Lower lobe of right lung (tissue), 2 donors: Measurements from ENCODE around the gene ORMDL2. TPM values are rescaled to one million over a fixed set of nuclear protein-coding genes. Genes with fewer than 3 reads are reported as not detected.

Source experiments
- ATAC-seq, 2 donors: fragments of 200-7000 bp; cut with Tn5 transposase; one replicate each; pipeline ENCODE4 v1.9.1; 2020 to 2022; ENCODE audit warnings: mild to moderate bottlenecking in 2 of 2, moderate library complexity in 2 of 2
- DNase-seq: peaks from one replicate; pipeline ENCODE4 v3.0.0-alpha.2; 2020
- H3K27ac ChIP-seq: fragments of 200-600 bp; one replicate; pipeline ENCODE4 v1.8.0; 2022
- H3K27me3 ChIP-seq: fragments of 200-600 bp; one replicate; pipeline ENCODE4 v1.8.0; 2022; ENCODE audit warnings: low read depth
- H3K36me3 ChIP-seq: fragments of 200-600 bp; one replicate; pipeline ENCODE4 v1.8.0; 2022; ENCODE audit warnings: mild to moderate bottlenecking
- H3K4me1 ChIP-seq: fragments of 200-600 bp; one replicate; pipeline ENCODE4 v1.8.0; 2022
- H3K4me3 ChIP-seq: fragments of 200-600 bp; one replicate; pipeline ENCODE4 v1.8.0; 2022; ENCODE audit warnings: mild to moderate bottlenecking
- H3K9me3 ChIP-seq: fragments of 200-600 bp; one replicate; pipeline ENCODE4 v1.8.0; 2022
- intact Hi-C: fragments of 100-400 bp; cut with DNase I; formaldehyde crosslinking; loops from one replicate; pipeline ENCODE4 v1.11.0; 2022
- long read RNA-seq: library from polyadenylated mRNA; unstranded; transcript quantifications from one replicate; pipeline ENCODE4 v2.0.0, GENCODE V29; 2021
- total RNA-seq: library from RNA; stranded (reverse); fragmentation: NEBNext Ultra II Directional; extraction: Animal tissue kit (Norgen Biotek cat#: 25700); gene quantifications from one replicate; pipeline ENCODE4 v1.2.1, GENCODE V29; 2021
- TF ChIP-seq, protein P1 (sequence below): fragments of 200-600 bp; IDR thresholded peaks from one replicate; pipeline ENCODE4 v1.8.0; 2022; ENCODE audit warnings: antibody characterized with exemption, mild to moderate bottlenecking
- donor health status: DM: no; HTN: yes; CAD: no; lungs with severe emphysema.

Gene ORMDL2, protein sequence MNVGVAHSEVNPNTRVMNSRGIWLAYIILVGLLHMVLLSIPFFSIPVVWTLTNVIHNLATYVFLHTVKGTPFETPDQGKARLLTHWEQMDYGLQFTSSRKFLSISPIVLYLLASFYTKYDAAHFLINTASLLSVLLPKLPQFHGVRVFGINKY
- total RNA-seq, result 49.6 TPM
- long read RNA-seq, transcript ORMDL2-201 (4 exons, 2,141 nt), result major isoform, 17 of 22 reads
- long read RNA-seq, partial matches to known transcripts, result 2 of 22 reads
- long read RNA-seq, other reads (novel, unspliced or antisense), result 3 of 22 reads

DNA sequence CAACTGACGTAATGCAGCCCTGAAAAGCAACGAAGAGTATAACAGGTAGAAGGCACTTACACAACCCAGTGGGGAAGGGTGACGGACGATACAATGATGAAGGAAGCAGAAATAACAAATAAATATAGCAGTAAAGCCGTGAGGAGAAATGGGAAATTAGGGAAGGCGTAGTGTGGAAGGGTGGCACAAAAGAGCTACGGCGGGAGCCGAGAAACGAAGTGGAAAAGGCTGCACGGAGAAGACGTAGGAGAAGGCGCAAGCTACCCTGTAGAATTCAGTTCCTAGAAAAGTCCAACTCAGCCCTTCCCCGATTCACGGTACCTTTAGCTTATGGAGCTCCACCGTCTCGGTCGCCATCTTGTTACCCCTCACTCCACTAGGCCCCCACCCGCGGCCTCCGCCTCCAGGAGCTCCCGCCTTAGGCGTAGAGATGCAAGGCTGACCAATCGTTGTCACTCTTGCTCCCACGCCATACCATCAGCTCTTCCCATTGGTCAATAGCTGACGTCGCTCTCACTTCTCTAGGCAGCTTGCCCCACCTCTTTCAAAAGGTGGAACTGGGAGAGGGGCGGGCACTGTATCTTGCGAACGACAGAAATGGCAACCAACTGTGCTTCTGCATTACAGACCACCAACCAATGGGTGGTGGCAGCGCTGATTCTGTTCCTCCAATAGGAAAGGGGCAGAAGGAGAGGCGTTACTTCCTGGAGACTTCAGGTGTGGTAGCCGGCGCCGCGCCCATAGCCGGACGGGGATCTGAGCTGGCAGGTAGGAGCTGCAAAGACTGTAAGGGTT is at the start of gene ORMDL2, which contains the start of gene SARNP:
Gene ORMDL2, plus strand, starts transcription at position 697 of the 795 bp plus-strand sequence. CDS start 959 bp downstream, outside the sequence.
Gene SARNP, minus strand, starts transcription at position 380 of the 795 bp plus-strand sequence. Its CDS starts 23 bp downstream, at position 357.
- Histone ChIP-seq H3K4me3 (peak within 1 kb of the TSS; percentile 94), H3K4me1 (peaks cover 50% of the 10 kb centered on the region), H3K27me3 (no peaks in the 10 kb centered on the region), H3K36me3 (peaks cover 65% of the 10 kb centered on the region), H3K9me3 (no peaks in the 10 kb centered on the region), H3K27ac (peak within 1 kb of the TSS; percentile 91)
- peak; percentile 95 for DNase-seq
- intact Hi-C loops, result no loop called here
- peak; percentile 98 to 99 for ATAC-seq
- TF ChIP-seq, protein P1, sequence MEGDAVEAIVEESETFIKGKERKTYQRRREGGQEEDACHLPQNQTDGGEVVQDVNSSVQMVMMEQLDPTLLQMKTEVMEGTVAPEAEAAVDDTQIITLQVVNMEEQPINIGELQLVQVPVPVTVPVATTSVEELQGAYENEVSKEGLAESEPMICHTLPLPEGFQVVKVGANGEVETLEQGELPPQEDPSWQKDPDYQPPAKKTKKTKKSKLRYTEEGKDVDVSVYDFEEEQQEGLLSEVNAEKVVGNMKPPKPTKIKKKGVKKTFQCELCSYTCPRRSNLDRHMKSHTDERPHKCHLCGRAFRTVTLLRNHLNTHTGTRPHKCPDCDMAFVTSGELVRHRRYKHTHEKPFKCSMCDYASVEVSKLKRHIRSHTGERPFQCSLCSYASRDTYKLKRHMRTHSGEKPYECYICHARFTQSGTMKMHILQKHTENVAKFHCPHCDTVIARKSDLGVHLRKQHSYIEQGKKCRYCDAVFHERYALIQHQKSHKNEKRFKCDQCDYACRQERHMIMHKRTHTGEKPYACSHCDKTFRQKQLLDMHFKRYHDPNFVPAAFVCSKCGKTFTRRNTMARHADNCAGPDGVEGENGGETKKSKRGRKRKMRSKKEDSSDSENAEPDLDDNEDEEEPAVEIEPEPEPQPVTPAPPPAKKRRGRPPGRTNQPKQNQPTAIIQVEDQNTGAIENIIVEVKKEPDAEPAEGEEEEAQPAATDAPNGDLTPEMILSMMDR, result no peak

DNA sequence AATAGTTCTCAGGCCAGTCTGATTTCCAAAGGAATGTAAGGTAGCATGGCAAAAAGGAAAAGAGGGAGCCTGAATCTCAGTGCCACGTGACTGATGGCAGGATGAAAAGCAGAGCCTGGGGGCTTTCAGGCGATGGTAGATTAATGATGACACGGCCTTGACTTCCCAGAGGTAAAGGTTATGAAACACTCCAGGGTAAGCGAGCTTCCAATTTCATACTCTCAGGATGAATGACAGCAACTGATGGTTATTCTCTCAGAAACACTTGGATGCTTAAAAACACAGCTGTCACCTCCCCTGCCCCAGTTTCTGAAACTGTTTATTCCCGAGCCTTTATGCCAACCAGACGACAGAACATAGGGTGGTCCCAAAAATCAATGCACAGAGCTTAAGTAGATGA is 46.1 kb upstream of the ORMDL2 start:
- Histone ChIP-seq H3K36me3 (peaks cover 71% of the 10 kb centered on the region), H3K27me3 (no peaks in the 10 kb centered on the region), H3K4me3 (no peak overlapping the region), H3K4me1 (no peaks in the 10 kb centered on the region), H3K9me3 (no peaks in the 10 kb centered on the region), H3K27ac (no peak overlapping the region)
- ATAC-seq, result no peak
- no peak for DNase-seq
- intact Hi-C loops, result no loop called here
- TF ChIP-seq, protein P1, result no peak

DNA sequence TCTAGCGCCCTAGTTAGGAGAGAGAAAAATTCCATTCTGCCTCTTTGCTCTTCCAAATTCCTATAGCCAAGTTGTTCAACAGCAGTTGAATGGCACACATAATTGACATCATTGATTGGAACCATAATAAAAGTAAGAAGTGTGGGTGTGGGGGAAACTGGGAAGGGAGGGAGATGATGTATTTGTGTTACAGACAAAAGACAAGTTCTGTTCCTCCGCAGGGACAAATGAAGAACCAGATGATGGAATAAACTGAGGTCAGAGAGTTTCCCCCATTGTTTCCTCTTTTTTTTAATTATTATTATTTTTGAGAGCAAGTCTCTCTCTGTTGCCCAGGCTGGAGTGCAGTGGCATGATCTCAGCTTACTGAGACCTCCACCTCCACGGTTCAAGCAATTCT is 40.0 kb upstream of the ORMDL2 start:
- no peaks in the 10 kb centered on the region for H3K9me3 ChIP-seq
- H3K27ac ChIP-seq, result no peak overlapping the region
- no peak for DNase-seq
- no peak overlapping the region for H3K4me3 ChIP-seq
- no peak for ATAC-seq
- TF ChIP-seq, protein P1, result no peak
- H3K27me3 ChIP-seq, result no peaks in the 10 kb centered on the region
- peaks cover 83% of the 10 kb centered on the region for H3K36me3 ChIP-seq
- H3K4me1 ChIP-seq, result no peaks in the 10 kb centered on the region
- intact Hi-C loops, result no loop called here

DNA sequence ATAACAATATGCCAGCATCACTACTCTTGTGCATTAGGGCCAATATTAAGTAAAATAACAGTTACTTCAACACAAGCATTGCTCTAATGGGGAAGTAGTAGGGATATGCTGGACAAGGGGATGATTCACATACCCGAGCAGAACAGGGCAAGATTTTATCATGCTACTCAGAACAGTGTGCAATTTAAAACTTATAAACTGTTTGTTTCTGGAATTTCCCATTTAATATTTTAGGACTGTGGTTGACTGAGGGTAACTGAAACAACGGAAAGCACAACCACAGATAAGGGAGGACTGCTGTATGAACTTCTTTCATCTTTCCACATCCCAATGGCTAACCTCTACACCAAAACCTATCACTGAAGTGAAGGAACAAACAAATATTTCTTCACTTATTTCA is 37.2 kb upstream of the ORMDL2 start:
- no peak for ATAC-seq
- H3K4me1 ChIP-seq, result no peaks in the 10 kb centered on the region
- no peaks in the 10 kb centered on the region for H3K27me3 ChIP-seq
- H3K4me3 ChIP-seq, result no peak overlapping the region
- intact Hi-C loops, result no loop called here
- no peak overlapping the region for H3K27ac ChIP-seq
- TF ChIP-seq, protein P1, result no peak
- peaks cover 97% of the 10 kb centered on the region for H3K36me3 ChIP-seq
- no peaks in the 10 kb centered on the region for H3K9me3 ChIP-seq
- DNase-seq, result no peak

DNA sequence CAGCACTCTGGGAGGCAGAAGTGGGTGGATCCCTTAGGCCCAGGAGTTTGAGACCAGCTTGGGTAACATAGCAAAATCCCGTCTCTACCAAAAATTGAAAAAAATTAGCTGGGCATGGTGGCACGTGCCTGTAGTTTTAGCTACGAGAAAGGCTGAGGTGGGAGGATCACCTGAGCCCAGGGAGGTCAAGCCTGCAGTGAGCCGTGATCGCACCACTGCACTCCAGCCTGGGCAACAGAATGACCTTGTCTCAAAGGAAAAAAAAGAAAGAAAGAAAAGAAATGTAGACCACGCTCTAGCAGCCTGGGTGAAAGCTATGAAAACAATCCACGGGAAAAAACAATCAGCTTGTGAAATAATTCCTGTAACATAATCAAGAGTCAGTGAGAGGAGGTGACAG is 29.3 kb upstream of the ORMDL2 start:
- H3K27ac ChIP-seq, result no peak overlapping the region
- no peak for ATAC-seq
- intact Hi-C loops, result no loop called here
- no peaks in the 10 kb centered on the region for H3K9me3 ChIP-seq
- no peak for DNase-seq
- H3K4me1 ChIP-seq, result no peaks in the 10 kb centered on the region
- H3K27me3 ChIP-seq, result no peaks in the 10 kb centered on the region
- H3K4me3 ChIP-seq, result no peak overlapping the region
- TF ChIP-seq, protein P1, result no peak
- H3K36me3 ChIP-seq, result peaks cover 95% of the 10 kb centered on the region
